ENCODE data around the gene PER2.

DNA sequence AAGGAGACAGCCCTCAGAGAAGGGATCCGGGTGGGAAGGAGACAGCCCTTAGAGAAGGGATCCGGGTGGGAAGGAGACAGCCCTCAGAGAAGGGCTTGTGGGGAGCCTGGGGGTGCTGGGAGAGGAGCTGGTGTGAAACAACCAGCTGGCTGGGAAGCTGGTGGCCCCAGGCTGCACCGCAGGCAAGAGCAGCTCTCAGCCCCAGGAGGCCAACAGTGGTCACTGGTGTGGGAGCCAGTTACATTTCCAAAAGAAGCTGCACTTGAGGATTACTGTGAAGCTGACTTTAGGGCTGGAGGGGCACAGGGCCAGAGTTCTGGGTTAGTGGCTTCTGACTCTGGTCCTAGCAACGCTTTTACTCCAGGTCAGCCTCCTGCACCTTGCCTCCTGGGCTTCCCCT, 51.8 kb downstream of the PER2 start:
- TF ChIP-seq TCF12 (IDR thresholded peaks at IDR 0.05) (no peak), TCF12 (CRISPR knock-in tag; IDR thresholded peaks at IDR 0.05) (no peak), FOXK2 (IDR thresholded peaks at IDR 0.05) (no peak), RFX5 (IDR thresholded peaks at IDR 0.05; ENCODE audit: low read depth, low read length) (no peak), GFI1 (CRISPR knock-in tag; IDR thresholded peaks at IDR 0.05; ENCODE audit: borderline replicate concordance) (no peak), U2AF1 (optimal IDR thresholded peaks at IDR 0.05; ENCODE audit: low read depth, low read length) (no peak), DPF2 (CRISPR knock-in tag; IDR thresholded peaks at IDR 0.05; ENCODE audit: borderline replicate concordance, low read depth) (no peak), MAFK (conservative IDR thresholded peaks at IDR 0.05 in 1 of 2, IDR thresholded peaks at IDR 0.05 in 1 of 2; ENCODE audit: low read length in 2 of 2) (no peak), CTCF (CRISPR knock-in tag; IDR thresholded peaks at IDR 0.05) (no peak)
- TF ChIP-seq, protein P1, sequence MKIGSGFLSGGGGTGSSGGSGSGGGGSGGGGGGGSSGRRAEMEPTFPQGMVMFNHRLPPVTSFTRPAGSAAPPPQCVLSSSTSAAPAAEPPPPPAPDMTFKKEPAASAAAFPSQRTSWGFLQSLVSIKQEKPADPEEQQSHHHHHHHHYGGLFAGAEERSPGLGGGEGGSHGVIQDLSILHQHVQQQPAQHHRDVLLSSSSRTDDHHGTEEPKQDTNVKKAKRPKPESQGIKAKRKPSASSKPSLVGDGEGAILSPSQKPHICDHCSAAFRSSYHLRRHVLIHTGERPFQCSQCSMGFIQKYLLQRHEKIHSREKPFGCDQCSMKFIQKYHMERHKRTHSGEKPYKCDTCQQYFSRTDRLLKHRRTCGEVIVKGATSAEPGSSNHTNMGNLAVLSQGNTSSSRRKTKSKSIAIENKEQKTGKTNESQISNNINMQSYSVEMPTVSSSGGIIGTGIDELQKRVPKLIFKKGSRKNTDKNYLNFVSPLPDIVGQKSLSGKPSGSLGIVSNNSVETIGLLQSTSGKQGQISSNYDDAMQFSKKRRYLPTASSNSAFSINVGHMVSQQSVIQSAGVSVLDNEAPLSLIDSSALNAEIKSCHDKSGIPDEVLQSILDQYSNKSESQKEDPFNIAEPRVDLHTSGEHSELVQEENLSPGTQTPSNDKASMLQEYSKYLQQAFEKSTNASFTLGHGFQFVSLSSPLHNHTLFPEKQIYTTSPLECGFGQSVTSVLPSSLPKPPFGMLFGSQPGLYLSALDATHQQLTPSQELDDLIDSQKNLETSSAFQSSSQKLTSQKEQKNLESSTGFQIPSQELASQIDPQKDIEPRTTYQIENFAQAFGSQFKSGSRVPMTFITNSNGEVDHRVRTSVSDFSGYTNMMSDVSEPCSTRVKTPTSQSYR (CRISPR knock-in tag; IDR thresholded peaks at IDR 0.05; ENCODE audit: borderline replicate concordance) = no peak
